Osteoblast (primary cell): ENCODE measurements around the gene SLC2A13. TPM values are rescaled to one million over a fixed set of nuclear protein-coding genes. Genes with fewer than 3 reads are reported as not detected.

Source experiments
- DNase-seq: peaks from one replicate; pipeline ENCODE4 v3.0.0; 2011; ENCODE audit warnings: low spot score, mixed read lengths; ENCODE audit not compliant: insufficient read length; ENCODE audit errors: missing footprints
- H2AFZ ChIP-seq: 2 replicates; pipeline ENCODE4 v1.6.0; 2011; ENCODE audit warnings: mild to moderate bottlenecking, low read length
- H3K27ac ChIP-seq: 2 replicates; pipeline ENCODE4 v1.5.1; 2011; ENCODE audit warnings: mild to moderate bottlenecking, low read depth, low read length, moderate library complexity
- H3K27me3 ChIP-seq: 2 replicates; pipeline ENCODE4 v1.6.0; 2012; ENCODE audit warnings: mild to moderate bottlenecking, control low read depth, inconsistent platforms, low read length, moderate library complexity; ENCODE audit not compliant: insufficient read depth
- H3K36me3 ChIP-seq: 2 replicates; pipeline ENCODE4 v1.5.1; 2011; ENCODE audit warnings: mild to moderate bottlenecking, low read length, control low read depth, moderate library complexity; ENCODE audit not compliant: insufficient read depth
- H3K4me1 ChIP-seq: 2 replicates; pipeline ENCODE4 v1.5.1; 2011; ENCODE audit warnings: mild to moderate bottlenecking, low read length, control low read depth, moderate library complexity; ENCODE audit not compliant: insufficient read depth
- H3K4me2 ChIP-seq: 2 replicates; pipeline ENCODE4 v1.6.0; 2011; ENCODE audit warnings: mild to moderate bottlenecking, low read length; ENCODE audit not compliant: insufficient read depth
- H3K4me3 ChIP-seq: fragments of 200-600 bp; sonication (generic); 3 replicates; pipeline ENCODE4 v1.5.1; 2012; ENCODE audit warnings: mild to moderate bottlenecking, low read length, inconsistent platforms; ENCODE audit not compliant: insufficient read depth
- H3K79me2 ChIP-seq: 2 replicates; pipeline ENCODE4 v1.6.0; 2012; ENCODE audit warnings: mild to moderate bottlenecking, low read length, control low read depth, inconsistent platforms; ENCODE audit not compliant: insufficient read depth
- H3K9me3 ChIP-seq: 2 replicates; pipeline ENCODE4 v1.5.1; 2011; ENCODE audit warnings: low read depth, low read length, control low read depth
- H4K20me1 ChIP-seq: 2 replicates; pipeline ENCODE4 v1.6.0; 2012; ENCODE audit warnings: mild to moderate bottlenecking, low read length, control low read depth; ENCODE audit not compliant: insufficient read depth
- CTCF ChIP-seq: IDR thresholded peaks from 2 replicates; pipeline ENCODE4 v1.5.1; 2011; ENCODE audit warnings: mild to moderate bottlenecking, low read depth, low read length, moderate library complexity; ENCODE audit errors: extremely low read depth
- total RNA-seq: library from RNA; depleted of rRNA; stranded (reverse); fragments of >200 nt; gene quantifications from 2 replicates; pipeline ENCODE4 v1.2.3, GENCODE V29; 2012

SLC2A13 gene
- total RNA-seq, 1 donor, result 12.3 TPM

DNA sequence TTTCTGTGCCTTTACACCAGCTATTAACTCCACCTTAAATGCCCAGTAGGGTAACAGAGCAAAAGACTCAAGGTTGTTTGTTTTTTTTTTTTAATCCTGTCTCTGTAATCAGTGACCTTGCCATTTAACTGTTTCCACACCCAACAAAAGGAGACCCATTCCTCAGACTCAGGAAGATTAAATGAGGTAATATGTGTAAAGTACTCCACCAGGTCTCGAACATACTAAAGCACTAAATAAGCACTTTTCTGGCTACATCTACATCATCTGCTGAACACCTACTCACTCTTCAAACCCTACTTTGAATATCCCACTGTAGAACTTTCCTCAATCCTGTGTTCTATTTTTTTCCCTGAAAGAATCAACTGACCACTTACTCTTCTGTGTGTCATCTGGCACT is 4.1 kb downstream of the SLC2A13 start:
- TF ChIP-seq CTCF, result no peak
- peaks cover 11% of the 10 kb centered on the region for H3K79me2 ChIP-seq
- no peaks in the 10 kb centered on the region for H3K36me3 ChIP-seq
- H3K27ac ChIP-seq, result no peak overlapping the region
- no peaks in the 10 kb centered on the region for H3K9me3 ChIP-seq
- no peak for DNase-seq
- peaks cover 18% of the 10 kb centered on the region for H3K4me1 ChIP-seq
- no peaks in the 10 kb centered on the region for H4K20me1 ChIP-seq
- no peak overlapping the region for H3K4me3 ChIP-seq
- no peaks in the 10 kb centered on the region for H3K27me3 ChIP-seq
- H2AFZ ChIP-seq, result no peak overlapping the region
- no peak overlapping the region for H3K4me2 ChIP-seq

DNA sequence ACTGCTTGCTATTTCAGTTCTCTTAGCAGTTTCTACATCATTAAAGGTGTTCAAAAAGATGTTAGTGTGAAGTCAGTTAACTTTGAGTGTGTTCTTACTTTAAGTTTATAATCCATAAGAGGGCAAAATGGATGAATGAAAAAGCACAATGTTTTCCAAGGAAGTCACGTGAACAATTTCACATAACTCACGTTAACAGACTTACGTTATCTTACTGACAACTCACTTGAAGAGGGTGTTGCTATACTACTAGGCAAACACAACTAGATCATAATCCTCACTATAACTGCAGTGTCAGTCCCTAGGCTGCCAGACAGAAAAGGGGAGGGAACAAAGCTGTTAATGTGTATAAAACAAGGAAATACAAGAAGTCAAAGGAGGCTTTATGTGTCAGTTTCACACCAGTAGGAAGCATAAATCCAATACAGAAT is 6.4 kb downstream of the SLC2A13 start:
- Histone ChIP-seq H3K27me3 (no peaks in the 10 kb centered on the region), H4K20me1 (no peaks in the 10 kb centered on the region), H2AFZ (no peak overlapping the region), H3K4me1 (peaks cover 6% of the 10 kb centered on the region), H3K4me2 (no peak overlapping the region), H3K27ac (no peak overlapping the region), H3K9me3 (no peaks in the 10 kb centered on the region), H3K36me3 (no peaks in the 10 kb centered on the region), H3K4me3 (no peak overlapping the region), H3K79me2 (peaks cover 5% of the 10 kb centered on the region)
- DNase-seq, result peak; percentile 63
- TF ChIP-seq CTCF, result no peak

GRCh38 chr12:40098406-40099145 is 7.3 kb downstream of the SLC2A13 start:
- no peak overlapping the region for H2AFZ ChIP-seq
- H3K36me3 ChIP-seq, result no peaks in the 10 kb centered on the region
- H3K27ac ChIP-seq, result no peak overlapping the region
- no peak for TF ChIP-seq CTCF
- no peak overlapping the region for H3K4me3 ChIP-seq
- H3K79me2 ChIP-seq, result peaks cover 5% of the 10 kb centered on the region
- DNase-seq, result no peak
- H3K4me2 ChIP-seq, result no peak overlapping the region
- no peaks in the 10 kb centered on the region for H4K20me1 ChIP-seq
- H3K27me3 ChIP-seq, result no peaks in the 10 kb centered on the region
- H3K9me3 ChIP-seq, result no peaks in the 10 kb centered on the region
- H3K4me1 ChIP-seq, result no peaks in the 10 kb centered on the region

GRCh38 chr12:40093512-40093911 is 12.4 kb downstream of the SLC2A13 start:
- H3K27ac ChIP-seq, result no peak overlapping the region
- no peaks in the 10 kb centered on the region for H3K27me3 ChIP-seq
- peaks cover 2% of the 10 kb centered on the region for H3K79me2 ChIP-seq
- no peaks in the 10 kb centered on the region for H3K9me3 ChIP-seq
- no peaks in the 10 kb centered on the region for H3K4me1 ChIP-seq
- H3K36me3 ChIP-seq, result no peaks in the 10 kb centered on the region
- no peak for DNase-seq
- H3K4me2 ChIP-seq, result no peak overlapping the region
- no peak overlapping the region for H3K4me3 ChIP-seq
- TF ChIP-seq CTCF, result no peak
- no peaks in the 10 kb centered on the region for H4K20me1 ChIP-seq
- no peak overlapping the region for H2AFZ ChIP-seq
